GM19023 (cell line): ENCODE data around the gene RAB7A.
"Not testable (repeated sequence)": the region's sequence is repeated elsewhere in the genome, so short reads cannot be mapped to it uniquely, and the experiment has no call there.

Experiments
- ATAC-seq: cut with Tn5 transposase; IDR thresholded peaks from one replicate; pipeline ENCODE4 v1.9.1; 2021; ENCODE audit warnings: mild to moderate bottlenecking, moderate library complexity; ENCODE audit not compliant: unreplicated experiment

The RAB7A gene

DNA sequence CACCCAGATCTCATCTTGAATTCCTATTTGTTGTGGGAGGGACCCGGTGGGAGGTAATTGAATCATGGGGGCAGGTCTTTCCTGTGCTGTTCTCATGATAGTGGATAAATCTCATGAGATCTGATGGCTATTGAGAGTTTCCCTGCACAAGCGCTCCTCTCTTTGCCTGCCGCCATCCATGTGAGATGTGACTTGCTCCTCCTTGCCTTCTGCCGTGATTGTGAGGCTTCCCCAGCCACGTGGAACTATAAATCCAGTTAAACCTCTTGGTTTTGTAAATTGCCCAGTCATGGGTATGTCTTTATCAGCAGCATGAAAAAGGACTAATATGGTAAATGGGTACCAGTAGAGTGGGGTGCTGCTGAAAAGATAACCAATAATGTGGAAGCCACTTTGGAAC is 23.6 kb downstream of the RAB7A start:
- ATAC-seq, result not testable (repeated sequence)

DNA sequence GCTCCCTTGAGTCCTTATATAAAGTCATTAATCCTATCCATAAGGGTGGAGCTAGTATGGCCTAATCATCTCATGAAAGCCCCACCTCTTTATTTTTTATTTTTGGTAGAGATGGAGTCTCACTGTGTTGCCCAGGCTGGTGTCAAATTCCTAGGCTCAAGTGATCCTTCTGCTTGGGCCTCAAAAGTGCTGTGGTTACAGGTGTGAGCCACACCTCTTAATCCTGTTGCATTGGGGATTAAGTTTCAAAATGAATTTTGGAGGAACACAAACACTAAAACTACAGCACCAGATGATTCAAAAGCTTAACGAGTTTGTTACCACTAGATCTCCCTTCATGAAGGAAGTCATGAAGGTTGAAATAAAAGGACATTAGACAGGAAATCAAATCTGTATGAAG is 27.7 kb downstream of the RAB7A start:
- no peak for ATAC-seq

DNA sequence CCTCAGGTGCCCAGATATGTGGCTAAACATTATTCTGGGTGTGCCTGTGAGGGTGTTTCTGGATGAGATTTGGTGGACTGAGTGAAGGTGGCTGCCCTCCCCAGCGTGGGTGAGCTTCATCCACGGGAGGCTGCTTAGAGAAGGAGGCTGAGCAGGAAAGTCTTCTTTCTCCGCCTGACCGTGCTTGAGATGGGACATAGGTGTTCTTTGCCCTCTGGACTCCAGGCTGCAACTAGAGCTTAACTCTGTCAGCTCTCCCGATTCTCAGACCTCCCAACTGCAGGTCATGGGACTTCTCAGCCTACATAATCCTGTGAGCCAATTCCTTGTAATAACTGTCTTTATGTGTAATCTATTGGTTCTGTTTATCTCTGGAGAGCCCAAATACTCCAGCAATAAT is 34.1 kb downstream of the RAB7A start:
- no peak for ATAC-seq

DNA sequence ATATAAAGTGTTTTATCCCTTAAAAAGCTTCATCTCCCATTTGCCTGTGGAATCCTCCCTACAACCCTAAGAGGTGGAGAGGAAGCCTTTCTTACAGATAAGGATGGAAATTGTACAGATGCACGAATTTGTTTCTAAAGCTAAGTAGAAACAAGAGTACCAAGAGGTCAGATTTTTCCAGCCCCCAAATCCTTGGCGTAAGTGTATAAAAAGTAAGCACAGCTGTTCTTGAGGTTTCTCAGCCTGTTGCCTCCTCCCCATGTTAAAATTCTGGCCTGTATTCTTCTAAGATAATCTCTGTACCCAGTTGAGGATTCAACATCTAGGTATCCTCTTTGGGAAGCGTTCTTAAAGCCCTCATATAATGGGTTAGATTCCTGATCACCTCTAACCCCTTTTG is 34.9 kb downstream of the RAB7A start:
- ATAC-seq, result no peak

DNA sequence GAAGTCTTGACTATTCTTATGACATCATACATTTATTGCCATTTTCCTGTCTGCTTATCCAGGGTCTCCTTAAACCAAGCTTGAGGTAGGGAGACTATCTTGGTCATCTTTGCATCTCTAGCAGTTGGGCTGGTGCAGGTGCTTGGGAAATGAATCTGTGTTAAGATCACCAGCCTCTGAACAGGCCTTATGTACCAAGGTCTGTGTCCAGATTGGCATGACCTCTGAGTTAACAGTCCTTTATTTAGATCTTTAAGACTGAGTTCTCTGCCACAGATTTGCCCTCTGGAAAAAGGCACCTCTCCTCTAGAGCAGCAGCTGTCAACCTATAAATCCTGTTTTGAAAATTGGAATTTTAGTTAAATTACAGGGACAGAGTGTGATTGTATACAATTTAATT is 35.4 kb downstream of the RAB7A start:
- no peak for ATAC-seq

DNA sequence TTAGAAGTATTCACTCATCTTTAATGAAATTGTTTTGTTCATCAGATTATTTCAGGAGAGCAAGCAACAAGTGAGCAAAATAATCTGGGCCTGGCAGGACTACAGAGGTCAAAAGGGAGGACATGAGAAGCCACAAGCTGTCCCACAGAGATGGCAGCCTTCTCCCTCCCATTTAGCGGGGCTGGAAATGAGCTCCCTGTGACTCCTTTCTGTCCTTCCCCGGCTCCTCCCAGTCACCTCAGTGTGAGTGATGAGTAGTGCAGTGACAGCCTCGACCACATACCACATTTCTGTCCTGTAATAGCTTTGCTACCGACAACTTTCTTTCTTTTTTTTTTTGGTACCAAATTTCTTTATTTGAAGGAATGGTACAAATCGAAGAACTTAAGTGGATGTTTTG is 38.0 kb downstream of the RAB7A start:
- no peak for ATAC-seq

DNA sequence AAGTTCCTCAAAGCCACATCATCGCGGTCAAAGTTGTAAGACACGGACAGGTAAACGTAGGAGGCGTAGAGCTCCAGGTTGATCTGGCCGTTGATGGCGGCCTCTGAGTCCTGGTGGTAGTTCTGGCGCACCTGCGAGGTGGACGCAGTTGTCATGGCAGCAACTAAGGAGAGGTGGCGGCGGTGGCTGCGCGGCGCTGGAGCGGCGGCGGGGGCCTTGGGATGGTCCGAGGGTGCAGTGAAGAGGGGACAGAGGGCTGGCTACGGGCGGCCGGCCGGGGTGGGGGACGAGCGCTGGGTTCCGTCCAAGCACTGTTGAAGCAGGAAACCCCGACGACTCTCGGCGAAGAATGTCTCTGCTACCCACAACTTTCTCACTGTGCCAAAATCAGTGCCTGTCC is 38.9 kb downstream of the RAB7A start:
- ATAC-seq, result no peak

DNA sequence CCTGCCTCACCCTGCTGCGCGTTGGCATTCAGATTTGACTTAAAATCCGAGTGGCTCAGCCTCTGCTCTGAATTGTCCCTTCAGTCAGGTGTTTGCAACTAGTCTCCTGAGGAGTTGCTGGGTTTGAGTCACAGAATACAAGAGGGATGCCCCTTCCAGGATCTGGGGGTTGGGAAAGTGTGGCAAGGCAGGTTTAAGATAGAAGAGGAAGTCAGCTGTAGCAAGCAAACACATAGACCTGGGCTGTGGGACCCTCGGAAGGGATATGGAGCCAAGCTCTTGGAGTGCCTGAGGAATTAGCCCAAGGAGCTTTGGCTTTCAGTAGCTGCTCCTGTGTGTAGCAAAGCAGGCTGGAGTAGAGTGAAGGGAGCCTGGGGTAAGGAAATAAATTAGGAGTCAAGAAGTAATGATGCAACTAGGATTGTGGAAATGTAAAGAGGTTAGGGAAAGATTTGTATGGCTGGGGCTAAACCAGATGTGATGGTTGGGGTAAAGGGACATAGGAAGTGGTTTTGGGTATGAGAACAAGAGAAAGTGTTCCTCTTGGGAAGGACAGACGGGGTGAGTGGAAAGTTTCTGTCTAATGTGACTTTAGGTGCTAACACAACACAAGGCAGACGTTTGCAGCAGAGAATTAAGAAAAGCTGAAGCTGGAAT is 41.2 kb downstream of the RAB7A start:
- ATAC-seq, result no peak

DNA sequence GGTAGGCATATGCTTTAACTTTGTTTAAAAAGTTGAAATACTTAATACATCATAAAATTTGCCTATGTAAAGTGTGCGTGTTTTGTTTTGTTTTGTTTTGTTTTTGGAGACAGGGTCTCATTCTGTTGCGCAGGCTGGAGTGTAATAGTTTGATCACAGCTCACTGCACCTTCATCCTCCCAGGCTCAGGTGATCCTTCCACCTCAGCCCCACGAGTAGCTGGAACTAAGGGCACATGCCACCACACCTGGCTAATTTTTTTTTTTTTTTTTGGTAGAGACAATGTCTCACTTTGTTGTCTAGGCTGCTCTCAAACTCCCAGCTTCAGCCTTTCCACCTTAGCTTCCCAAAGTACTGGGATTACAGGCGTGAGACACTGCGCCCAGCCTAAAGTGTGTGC is 42.5 kb downstream of the RAB7A start:
- ATAC-seq, result no peak

DNA sequence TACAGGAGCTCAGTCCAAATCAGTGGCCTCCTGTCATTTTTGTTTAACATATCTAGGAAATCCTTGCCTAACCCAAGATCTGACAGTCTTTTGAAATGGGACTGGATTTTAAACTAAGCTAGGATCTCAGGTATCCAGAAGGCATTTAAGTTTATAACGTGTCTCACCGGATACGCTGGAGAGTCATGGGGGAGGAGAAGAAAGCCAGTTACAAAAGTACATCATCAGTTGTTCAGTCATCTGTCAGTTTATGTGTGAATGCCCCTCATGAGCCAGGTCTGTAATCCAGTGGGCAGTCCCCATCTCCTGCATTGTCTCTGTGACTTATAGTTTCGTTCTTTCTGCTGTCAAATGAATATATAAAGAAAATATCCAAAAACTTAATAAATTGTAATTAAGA is 44.4 kb downstream of the RAB7A start:
- no peak for ATAC-seq

DNA sequence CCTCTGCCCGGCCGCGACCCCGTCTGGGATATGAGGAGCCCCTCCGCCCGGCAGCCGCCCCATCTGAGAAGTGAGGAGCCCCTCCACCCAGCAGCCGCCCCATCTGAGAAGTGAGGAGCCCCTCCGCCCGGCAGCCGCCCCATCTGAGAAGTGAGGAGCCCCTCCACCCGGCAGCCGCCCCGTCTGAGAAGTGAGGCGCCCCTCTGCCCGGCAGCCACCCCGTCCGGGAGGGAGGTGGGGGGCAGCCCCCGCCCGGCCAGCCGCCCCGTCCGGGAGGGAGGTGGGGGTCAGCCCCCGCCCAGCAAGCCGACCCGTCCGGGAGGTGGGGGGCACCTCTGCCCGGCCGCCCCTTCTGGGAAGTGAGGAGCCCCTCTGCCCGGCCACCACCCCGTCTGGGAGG is 47.2 kb downstream of the RAB7A start:
- not testable (repeated sequence) for ATAC-seq

DNA sequence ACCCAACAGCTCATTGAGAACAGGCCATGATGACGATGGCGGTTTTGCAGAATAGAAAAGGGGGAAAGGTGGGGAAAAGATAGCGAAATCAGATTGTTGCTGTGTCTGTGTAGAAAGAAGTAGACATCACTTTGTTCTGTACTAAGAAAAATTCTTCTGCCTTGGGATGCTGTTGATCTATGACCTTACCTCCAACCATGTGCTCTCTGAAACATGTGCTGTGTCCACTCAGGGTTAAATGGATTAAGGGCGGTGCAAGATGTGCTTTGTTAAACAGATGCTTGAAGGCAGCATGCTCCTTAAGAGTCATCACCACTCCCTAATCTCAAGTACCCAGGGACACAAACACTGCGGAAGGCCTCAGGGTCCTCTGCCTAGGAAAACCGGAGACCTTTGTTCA is 47.6 kb downstream of the RAB7A start:
- ATAC-seq, result not testable (repeated sequence)

DNA sequence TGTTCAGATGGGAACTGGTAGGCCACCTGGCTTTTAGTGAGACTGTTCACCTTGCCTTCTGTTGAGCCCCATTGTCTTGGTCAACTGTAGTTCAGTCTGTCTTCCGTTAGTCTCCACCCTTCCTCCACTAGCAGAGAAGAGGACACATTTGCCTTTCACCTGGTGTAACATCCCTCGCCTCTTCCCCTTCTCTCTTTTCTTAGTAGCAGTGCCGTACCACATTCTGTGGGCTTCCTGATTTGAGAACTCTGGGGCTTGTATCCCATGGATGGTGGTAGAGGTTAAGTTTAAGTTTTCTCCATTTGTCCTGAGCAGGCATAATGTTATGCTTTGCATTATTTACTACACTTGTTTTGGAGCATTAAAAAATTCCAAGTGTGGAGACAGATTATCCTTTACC is 49.3 kb downstream of the RAB7A start:
- ATAC-seq, result no peak

DNA sequence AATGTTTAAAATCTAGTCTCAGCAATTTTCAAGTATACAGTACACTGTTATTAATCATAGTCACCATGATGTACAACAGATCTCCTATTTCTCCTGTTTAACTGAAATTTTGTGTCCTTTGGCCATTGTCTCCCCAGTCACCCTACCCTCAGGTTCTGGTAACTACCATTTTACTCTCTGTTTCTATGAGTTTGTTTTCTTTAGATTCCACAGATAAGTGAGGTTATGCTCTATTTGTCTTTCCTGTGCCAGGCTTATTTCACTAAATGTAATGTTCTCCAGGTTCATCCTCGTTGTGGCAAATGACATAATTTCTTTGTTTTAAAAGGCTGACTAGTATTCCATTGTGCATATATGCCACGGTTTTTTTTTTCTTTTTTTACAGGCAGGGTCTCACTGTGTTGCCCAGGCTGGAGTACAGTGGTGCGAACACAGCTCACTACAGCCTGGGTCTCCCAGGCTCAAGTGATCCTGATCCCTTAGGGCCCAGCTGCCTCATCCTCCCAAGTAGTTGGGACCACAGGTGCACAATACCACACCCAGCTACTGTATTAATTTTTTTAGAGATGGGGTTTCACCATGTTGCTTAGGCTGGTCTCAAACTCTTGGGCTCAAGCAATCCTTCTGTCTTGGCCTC is 50.0 kb downstream of the RAB7A start:
- no peak for ATAC-seq

DNA sequence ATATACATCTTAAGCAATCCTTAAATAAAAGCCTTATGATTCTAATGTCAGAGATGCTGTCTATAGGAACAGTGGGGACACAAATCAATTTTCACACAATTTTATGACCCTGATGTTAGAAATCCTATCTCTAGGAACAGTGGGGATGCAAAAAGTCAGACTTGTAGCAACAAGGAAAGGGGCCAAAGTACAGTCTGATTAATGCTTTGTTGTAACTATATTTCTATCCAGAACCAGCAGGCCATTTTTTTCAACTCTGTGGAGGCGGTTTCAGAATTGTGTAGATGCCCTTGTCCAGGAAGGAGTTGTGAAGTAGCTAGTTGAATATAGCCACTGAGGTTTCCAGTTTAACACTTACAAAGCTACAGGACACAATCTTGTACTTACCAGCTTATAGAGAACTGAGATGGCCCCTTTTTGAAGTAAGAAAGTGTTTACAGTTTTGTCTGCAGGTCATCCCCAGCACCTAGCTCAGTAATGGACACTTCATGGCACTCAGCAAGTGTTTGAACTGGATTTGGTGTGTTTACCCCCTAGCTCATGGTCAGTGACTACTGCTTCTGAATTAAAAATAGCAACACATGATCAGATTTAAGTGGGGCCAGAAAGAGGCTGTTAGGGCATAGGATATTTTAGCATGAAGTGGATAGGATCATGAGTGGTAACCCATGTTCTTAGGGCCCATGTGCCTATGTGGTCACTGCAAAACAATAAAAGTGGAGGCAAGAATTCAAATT is 54.3 kb downstream of the RAB7A start:
- no peak for ATAC-seq

DNA sequence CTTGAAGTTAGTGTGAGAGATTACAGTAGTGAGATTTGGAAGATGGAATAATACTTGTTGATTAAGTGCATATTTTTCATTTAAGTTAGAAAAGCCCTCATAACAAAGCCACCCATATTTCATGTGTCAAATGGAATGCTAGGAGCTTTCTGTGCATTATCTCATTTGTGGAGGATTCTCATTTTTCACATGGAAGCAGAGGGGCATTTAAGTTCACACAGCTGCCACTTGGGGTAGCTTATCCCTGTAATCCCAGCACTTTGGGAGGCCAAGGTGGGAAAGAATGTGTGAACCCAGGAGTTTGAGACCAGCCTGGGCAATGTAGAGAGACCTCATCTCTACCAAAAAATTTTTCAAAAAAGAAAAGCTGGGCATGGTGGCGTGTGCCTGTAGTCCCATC is 55.2 kb downstream of the RAB7A start:
- no peak for ATAC-seq

DNA sequence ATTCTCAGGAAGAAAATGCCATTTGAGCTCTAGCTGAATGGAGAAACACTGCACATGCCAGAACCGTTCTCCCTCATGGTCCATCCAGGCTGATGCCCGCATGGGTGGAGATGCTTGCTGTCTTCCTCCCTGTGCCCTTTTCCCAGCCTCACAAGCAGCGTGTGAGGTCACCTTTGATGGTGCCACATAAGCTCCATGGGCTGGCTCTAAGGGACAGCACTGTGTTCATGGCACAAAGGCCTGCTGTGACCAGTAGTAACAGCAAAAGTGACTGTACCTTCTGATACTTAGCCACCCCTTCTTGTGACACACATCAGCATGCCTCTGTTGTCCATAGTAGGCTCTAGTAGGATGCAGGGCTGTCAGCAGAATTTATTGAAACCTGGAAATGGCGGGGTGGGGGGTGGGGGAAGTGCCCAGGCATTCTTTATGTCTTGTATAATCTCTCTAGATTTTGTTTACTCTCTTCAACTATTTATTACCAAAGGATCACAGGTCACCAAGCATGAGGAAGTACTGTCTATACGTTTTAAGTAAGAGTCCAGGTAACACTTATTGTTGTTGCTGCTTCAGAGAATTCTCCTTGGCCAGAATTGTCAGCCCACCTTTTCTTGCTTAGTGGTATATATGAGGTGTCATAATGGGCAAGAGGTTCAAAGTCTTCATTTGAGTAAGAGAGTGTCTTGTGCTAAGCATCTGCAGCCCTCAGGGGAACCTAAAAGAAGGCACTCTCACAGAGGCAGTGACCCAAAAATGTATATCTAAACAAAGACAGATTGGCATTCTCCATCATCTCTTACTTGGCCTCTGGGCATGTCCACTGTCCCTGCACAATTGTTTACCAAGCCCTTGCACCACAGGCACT is 56.5 kb downstream of the RAB7A start:
- no peak for ATAC-seq

DNA sequence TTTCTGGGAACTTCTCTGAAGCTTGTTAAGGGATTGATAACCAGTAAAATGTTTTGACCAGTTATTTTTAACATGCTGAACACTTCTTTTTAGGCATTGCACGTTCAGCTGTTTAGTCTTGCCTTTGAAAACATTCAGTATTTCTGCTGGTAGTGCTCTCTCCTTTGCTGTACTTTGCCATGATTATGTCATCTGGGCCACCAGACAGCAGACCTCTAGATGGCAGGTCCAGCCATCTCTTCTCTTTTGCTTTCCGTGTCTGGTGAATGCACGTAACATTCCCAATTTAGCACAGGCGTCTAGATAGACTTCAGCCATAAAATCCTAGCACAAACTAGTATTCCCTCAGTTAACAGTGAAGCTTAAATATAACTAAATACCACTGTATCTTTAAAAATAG is 57.8 kb downstream of the RAB7A start:
- no peak for ATAC-seq

DNA sequence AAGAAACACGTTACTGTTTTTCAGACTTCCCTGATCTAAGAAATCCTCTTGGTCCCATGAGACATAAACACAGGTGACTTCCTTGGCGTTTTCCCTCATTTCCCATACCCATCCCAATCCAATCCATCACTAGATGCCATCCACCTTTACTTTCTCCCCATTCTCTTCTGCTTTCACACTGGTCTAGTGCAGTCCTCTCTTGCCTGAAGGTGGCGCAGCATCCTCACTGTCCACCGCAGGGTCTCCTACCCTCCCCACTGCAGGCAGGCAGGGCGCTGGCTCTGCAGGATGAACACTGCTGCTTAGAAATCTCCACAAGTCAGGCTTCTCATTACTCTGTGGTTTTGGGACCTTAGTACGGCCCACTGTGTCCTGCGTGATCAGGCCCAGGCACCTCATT is 58.2 kb downstream of the RAB7A start:
- ATAC-seq, result no peak

DNA sequence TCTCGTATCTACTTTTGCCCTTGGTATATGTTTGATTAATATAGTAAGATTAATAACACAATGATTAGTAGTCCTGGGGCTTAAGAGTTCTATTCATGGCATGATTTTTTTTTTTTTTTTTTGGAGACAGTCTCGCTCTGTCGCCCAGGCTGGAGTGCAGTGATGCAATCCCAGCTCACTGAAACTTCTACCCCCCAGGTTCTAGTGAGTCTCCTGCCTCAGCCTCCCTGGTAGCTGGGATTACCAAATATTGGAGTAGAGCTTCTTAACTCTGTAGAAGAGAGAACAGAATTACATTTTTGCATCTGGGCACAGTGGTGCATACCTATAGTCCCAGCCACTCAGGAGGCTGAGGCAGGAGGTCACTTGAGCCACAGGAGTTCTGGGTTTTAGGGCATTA is 58.9 kb downstream of the RAB7A start:
- no peak for ATAC-seq

DNA sequence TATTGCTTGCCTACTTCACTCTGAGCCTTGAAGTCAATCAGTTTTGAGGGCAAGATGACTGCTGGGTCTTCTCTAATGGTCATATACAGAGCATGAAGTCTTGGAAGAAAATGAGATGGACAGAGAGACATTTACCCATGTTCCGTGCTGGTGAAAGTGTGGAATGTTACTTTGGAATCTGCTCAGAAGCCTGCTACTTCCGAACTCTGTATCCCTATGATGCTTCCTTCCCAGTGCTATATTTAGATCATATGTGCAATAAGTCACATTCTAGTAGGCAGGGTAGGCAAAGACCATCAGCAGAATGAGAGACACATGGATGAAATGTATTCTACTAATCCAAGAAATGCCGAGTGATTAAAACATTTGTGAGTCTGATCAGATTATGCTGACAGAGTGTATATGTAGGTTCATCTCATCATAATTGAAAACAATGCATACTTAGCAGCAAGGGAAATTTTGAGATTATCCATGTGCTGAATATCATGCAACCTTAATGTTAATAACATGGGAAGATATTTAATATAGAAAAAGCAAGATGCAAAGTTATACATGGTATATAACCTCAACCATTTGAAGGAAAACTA is 60.5 kb downstream of the RAB7A start:
- no peak for ATAC-seq
